GM10847 (cell line): ENCODE data around the gene CEP135.

Experiments used
- POLR2A ChIP-seq: IDR thresholded peaks from 2 replicates; pipeline ENCODE4 v1.6.1; 2011; ENCODE audit not compliant: insufficient read length; ENCODE audit errors: extremely low read depth

CEP135 gene

DNA sequence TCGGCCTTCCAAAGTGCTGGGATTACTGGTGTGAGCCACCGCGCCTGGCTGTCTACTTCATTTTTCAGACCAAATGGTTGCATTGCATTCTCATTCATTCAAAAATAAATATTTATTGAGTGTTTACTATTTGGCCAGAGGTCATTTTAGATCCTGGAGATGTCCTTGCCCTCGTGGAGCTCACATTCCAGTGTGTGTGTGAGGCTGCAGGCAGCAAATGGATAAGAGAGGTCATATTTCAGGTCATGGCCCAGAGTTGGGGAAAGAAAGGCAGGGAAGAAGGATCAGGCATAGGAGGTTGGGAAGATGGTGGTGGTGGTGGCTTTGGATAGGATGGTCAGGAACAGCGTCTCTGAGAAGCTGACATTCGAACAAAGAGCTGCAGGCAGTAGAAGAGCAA is 119.1 kb downstream of the CEP135 start:
- TF ChIP-seq POLR2A: no peak

- TF ChIP-seq POLR2A: no peak
Measured at GRCh38 chr4:56077676-56078075, 128.9 kb downstream of the CEP135 start.

- no peak for TF ChIP-seq POLR2A
Measured at GRCh38 chr4:56078866-56079265, 130.1 kb downstream of the CEP135 start.

DNA sequence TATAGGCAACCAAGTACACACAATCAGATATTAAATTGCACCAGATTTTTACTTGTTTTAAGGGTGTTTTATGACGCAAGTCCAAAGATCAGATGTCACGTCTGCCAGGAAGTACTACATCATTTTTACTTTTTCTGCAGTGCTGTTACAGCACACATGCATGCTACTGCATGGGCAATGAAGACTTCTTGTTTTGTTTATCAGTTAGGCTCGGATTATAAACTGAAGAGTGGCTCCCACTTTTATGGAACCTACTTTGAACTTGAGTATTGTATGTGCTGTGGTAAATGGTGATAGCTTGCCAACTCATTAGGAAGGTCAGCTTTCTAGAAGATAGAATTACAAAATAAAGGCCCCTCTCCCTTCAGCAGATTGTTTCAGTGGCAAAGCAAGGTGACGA is 131.6 kb downstream of the CEP135 start:
- no peak for TF ChIP-seq POLR2A

- TF ChIP-seq POLR2A: no peak
Measured at GRCh38 chr4:56082829-56083228, 134.1 kb downstream of the CEP135 start.
